ENCODE results near the gene ZFP3.
"Not testable (repeated sequence)": the region's sequence is repeated elsewhere in the genome, so short reads cannot be mapped to it uniquely, and the experiment has no call there.

Gene ZFP3

DNA sequence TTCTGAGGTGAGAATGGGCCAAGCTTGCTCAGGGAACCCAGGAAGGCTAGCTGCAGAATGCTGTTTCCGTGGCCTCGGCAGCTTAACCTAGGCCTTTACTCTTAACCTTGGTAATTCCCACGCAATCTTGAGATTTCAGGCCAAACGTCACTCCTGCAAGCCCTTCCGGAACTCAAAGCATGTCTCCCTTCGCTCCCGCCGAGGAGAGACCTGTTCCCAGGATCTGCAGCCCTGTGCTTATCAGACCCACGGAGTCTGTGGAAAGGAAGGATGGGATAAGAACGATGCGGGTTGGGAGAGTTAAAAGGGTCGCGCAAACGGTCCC lies 524 bp upstream of the ZFP3 start:
- DNase-seq (ENCODE audit: low spot score): no peak

DNA sequence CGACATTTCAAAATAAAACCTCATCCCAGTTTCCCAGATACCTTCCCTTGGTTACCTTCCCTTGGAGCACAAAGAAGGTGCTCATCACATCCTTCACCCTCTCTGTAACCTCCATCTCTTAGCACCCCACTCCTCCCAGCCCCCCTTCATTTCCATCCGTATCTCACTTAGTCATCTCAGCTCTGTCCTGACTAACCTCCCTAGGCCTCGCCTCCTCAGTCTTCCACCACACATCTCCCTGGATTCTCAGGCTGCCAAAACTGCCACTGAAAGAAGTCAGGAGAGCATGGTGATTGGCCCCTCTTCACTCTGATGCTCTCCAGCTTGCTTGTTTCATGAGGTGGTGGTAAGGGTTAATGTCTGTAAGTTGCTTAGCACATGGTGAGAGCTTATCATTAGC lies 2.3 kb downstream of the ZFP3 start:
- DNase-seq (ENCODE audit: low spot score): no peak

DNA sequence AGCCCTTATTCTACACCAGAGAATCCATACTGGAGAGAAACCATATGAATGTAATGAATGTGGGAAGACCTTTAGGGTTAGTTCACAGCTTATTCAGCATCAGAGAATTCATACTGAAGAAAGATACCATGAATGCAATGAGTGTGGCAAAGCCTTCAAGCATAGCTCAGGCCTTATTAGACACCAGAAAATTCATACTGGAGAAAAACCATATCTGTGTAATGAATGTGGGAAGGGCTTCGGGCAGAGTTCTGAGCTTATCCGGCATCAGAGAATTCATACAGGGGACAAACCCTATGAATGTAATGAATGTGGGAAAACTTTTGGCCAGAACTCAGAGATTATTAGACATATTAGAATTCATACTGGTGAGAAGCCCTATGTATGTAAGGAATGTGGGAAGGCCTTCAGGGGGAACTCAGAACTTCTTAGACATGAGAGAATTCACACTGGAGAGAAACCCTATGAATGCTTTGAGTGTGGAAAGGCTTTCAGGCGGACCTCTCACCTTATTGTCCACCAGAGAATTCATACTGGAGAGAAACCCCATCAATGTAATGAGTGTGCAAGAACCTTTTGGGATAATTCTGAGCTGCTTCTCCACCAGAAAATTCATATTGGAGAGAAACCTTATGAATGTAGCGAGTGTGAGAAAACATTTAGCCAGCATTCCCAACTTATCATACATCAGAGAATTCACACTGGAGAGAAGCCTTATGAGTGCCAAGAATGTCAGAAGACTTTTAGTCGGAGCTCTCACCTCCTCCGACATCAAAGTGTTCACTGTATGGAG lies 14.1 kb downstream of the ZFP3 start:
- no peak for DNase-seq (ENCODE audit: low spot score)

DNA sequence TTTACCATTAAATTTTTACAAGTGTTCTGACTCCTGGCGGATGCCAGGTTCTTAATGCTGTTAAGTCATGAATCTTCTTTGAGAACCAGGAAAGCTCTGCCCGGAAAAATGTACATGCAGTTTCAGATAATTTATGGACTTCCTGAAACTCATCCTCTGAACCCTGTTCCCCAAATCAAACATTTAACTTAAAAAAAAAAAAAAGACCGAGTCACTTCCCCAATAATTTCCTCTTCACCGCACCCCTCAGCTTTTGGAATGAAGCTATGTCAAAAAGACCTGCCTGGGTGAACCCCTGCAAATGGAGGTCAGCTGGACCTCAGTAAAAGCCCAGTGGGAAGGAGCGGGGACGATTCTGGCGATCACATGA lies 18.4 kb downstream of the ZFP3 start:
- no peak for DNase-seq (ENCODE audit: low spot score)

DNA sequence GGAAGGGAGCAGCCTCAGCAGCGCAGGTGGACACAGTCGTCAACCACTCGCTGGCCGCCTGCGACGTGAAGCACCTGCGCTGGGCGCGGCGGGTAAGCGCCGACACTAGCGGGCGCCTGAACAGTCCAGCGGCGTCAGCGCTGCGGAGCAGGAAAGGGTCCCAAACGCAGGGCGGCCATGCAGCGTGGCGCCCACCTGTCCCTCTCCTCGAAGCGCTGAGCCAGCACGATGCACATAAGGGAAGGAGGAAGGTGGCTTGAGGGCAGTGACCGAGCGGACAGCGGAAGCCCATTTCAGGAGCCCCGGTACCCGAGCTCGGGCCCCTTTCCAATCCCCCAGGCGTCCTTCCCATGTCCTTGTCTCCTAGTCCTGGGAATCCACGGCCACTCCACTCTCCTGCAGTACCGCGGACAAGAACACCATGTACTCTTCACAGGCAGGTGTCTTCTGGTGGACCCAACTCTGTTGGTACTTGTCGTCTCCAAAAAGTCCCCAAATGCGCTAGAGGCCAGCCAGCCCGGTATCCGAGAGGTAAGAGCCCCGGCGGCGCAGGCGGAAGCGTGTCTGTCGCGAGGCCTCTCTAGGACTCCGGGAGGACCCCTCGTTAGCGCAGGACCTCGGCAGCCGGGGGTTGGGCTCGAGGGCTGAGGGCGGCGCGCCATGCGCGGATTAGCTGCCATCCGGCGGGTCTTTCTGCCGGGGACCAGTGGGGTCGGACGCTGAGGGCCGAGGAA lies 19.0 kb downstream of the ZFP3 start:
- DNase-seq (ENCODE audit: low spot score): peak; percentile 90

DNA sequence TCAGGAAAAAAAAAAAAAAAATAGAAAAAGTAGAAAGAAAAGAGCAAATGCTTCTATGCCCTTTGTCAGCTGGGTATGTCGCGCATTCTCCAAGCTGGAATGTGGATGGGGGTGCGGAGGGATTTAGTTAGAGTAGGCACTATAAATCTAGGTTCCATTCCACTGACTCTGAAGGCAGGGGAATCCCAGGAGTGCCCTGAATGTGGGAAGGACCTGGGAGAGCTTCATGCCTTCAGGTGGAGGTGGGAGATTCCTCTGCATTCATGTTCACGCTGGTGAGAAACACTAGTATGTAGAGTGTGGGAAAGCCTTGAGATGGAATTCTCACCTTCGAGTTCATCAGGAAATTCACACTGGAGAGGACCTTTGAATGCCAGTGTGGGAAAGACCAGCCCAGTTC lies 21.0 kb downstream of the ZFP3 start:
- DNase-seq (ENCODE audit: low spot score): no peak

DNA sequence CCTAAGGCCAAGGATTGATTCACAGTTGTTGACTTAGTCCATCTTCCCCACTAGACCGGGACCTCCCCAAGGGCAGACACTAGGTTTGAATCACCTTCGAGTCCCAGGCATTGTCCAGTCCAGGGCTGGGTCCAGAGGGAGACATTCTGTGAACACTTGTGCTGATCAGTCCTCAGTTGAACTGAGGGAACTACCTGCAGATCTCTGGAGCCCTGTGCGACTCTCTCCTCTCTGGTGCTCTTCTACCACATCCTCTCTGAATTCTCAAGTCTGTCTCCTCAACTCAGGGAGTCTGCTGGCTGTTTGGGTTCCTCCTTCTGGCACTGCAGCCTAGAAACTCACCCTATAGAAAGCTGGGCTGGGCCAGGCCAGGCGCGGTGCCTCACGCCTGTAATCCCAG lies 22.6 kb downstream of the ZFP3 start:
- DNase-seq (ENCODE audit: low spot score): no peak

DNA sequence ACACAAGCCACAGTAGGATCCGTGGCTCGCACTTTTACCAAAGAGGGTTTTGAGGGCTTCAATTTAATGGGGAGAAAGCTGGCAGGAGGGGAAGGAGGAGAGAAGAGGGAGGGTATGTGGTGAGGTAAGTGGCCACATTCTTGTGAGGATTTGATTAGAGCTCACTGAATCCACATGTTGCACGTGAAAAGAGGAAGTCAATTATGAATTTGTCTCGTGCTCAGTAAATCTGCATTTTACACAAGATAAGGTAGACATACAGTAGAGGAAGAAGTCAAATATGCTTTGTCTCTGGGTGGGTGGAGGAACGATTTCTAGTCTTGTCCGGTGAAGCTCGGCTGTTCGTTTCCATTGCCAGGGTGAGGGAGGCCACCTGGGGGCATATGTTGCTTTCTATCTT lies 32.5 kb downstream of the ZFP3 start:
- no peak for DNase-seq (ENCODE audit: low spot score)

DNA sequence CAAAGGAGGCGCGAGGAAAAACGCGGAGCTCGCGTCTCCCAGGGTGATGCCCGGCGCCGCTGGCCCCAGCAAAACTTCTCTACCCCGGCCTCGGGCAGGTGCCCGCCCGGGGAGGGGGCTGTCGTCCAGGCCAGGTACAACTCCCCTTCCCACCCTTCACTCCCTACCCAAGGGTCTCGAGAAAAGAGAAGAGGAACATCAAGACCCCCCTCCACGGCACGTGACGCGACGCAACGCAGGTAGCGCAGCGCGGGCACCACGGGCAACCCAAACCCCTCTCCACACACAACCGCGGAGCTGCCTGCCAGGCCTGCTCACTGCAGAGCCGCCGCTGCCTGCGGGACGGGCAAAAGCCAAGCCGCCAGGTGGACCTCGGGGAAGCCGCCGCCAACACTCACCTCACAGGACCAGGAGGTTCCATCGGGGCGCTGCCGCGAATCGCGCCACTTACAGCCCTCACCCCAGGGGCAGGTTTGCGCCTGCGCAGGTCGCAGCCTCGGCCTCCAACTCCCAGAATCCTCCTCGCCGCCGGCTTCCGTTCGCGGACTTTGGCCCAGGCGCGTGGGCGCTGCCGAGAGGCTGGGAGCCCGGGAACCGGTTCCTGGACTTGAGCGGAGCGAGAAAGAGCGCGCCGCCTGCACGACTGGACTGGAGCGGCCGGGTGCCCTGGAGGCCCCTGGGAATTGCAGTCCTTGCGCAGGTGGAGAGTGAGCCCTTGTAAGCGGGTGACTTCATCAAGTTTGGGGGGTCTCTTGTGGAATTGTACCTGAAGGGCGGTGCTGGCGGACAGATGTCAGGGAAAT lies 33.3 kb downstream of the ZFP3 start, which contains the start of gene ZNF232:
TSS of gene ZNF232 (minus strand) at position 477 of the 803 bp plus-strand sequence. CDS start at position 421, 56 bp downstream.
- DNase-seq (ENCODE audit: low spot score): peak; percentile 95

DNA sequence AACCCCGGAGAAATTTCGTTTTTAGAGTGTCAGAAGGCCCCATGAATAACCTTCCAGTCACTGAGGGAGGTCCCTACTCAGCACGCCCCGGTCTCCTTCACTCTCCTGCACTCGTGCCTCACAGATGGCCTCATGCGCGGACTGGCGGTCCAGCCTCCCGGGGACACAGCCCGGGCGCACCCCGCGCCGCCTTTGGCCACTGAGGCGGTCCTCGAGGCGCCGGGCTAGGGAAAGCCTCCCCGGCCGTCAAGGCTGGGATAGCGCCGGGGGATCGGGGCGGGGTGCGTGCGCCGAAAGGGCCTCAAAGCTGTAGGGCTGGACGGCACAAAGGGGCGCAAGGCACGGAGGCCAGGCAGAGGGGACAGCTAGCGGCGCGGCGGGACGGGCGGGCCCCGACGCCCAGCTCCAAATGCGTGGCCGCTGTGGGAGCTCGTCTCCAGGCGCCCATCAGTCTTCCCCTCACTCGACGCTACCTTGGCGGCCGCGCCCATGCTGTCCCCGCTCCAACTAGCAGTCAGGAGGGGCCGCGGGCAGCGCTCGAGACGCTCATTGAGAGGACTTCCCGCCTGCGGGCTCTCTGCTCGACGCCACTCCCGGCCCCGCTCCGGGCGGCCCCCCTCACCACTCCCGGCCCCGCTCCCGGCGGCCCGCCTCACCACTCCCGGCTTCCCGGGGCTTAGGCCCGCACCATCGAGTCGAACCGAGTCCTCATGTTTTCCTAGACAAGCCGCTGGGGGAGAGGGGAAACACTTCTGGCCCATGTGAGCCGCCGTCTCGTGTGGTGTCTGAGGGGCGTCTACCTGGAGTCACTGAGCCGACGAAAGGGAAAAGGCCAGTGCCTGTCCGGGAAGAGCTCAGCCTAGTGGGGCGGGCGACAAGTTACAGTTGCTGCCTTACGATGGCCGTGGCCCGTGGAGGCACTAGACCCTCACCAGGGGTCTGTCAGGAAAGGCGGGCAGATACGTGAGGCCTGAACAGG lies 37.7 kb downstream of the ZFP3 start, which contains the start of gene USP6:
TSS of gene USP6 (plus strand) at position 360 of the 979 bp plus-strand sequence. CDS start 14,336 bp downstream, outside the sequence.
- DNase-seq (ENCODE audit: low spot score): no peak

DNA sequence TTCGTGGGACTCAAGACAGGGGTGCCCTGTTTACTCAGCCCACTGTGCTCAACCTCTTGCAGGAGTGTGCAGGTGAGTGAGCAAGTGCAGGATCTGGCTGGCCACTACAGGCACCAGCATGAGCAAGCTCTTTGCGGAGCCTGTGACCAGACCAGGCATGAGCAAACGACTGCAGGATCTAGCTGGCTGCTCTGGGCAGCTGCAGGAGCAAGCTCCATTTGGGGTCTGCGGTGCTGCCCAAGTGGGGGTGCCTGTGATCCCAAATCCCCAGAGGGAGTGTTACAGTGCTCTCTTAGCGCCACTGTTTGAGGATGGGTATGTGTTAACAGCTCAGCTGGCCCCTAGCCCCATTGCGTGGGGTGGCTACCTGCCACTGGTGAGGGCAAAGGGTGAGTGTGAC lies 40.0 kb downstream of the ZFP3 start:
- no peak for DNase-seq (ENCODE audit: low spot score)

DNA sequence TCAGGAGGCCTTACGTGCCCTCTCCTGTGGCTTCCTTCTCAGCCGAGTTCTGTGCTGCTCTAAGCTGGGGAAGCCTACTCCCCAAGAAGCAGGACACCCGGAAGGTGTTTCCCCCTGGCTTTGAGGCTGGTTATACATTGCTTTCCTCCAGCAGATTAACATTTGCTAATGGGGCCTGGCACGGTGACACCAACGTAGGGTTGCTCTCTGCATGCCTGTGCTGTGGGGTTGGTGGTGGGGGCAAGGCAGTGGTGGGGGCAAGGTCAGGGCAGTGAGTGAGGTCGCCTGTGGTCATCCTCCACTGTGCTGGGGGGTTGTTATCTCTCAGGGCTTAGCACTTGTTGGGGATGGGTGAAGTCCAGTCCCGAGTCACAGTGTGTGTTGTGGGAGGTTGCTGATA lies 41.8 kb downstream of the ZFP3 start:
- no peak for DNase-seq (ENCODE audit: low spot score)

DNA sequence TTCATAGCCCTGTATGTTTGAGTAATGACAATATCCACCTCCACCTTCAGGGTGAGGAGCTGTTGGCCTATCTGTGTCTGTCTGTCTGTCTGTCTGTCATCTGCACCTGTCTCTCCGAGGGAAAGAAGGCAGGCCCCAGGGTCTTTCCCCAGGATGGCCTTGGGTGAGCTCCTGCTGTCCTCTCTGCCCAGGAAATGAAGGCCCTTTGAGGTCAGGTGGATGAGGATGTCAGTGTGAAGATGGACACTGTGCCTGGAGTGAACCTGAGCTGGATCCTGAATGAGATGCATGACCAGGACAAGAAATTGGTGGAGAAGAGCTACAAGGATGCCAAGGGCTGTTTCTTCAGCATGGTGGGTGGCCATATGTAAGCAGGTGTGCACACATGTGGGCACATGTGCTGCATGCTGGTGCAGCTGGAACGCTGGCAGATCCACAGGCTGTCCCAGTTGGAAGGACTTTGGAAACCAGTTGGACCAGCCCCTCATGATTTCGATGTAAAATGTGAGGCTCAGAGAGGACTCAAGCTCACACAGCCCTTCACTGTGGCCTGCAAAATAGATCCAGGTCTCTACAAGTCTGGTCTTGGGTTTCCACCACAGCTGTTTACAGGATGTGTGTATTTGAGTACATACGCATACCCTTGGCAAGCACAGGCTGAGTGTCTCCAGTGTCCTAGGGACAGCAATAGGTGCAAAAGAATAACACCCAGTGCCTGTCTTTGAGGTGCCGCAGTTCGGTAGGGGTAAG lies 42.3 kb downstream of the ZFP3 start:
- DNase-seq (ENCODE audit: low spot score): not testable (repeated sequence)

DNA sequence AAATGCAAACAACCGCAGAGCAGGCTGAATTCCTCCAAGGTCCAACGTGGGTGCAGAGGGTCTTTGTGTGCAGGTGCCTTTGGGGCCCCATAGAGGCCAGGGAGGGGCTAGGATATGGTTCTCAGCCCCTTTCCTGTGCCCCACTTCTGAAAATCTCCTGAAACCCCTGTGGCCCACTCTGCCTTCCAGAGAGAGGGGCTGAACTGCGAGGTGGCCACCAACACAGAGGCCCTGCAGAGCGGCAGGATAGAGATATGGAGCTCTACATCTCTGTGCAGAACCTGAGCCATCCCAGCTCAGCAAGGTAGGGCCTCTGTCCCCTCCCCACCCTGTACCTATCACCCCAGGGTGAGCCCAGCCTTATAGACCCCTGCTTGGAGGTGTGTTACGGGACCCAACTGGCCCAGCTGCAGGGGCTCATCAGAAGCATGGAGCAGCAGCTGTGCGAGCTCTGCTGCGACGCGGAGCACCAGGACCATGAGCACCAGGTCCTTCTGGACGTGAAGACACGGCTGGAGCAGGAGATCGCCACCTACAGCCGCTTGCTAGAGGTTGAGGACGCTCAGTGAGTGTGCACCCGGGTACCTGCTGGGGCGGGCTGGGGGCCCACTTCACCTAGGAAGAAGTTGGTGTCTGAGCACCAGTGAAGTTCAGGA lies 43.0 kb downstream of the ZFP3 start:
- no peak for DNase-seq (ENCODE audit: low spot score)

DNA sequence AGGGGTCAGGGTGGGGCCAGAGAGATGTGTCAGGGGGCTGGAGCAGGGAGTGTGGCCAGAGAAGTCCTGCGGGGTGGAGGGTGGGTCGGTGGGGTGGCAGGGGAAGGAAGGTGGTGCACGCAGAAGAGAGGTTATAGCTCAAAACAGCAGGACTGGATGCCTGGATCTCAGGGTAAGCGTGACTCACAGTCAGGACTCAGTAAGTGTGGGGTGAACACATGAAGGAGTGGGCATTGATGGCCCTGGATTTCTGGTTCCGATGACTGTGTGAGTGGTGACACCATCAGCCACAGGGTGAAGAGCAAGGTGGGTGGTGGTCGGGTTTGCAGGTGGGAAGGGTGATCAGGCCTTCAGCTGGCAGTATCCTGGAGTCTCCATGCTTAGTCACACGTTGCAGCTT lies 43.8 kb downstream of the ZFP3 start:
- not testable (repeated sequence) for DNase-seq (ENCODE audit: low spot score)

DNA sequence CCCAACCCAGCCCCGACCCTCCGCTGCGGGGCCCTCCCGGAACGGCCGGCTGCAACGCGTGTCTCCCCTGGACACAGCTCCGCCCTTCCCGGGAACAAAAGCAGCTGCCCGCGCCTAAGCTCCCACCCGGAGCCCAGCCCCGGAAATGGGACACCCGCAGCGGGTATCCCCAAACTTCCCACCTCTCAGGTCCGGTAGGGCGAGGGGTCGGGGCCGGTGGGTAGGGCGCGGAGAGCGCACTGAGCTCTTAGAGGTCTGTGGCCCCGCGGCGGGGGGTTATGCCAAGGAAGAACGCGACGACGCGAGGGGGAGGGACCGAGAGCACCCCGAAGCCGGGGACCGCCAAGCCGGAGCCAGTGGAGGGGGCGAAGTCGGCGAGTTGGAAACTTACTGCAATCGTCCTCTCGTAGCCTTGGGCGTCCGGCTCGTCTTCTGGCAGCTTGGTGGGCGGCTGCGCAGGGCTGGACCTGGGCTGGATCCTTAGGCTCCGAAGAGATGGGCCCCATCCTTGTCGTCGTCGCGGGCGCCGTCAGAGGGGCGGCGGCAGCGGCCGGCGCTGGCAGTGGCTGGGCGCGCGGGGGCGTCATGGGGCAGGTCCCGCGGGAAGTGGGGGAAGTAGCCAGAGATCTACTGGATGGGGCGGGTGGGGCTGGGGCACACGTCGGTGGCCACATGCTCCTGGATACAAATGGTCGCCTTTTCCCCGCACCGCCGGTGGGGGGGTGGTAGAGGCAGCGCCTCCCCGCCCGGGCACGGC lies 44.5 kb downstream of the ZFP3 start:
- DNase-seq (ENCODE audit: low spot score): peak; percentile 69

DNA sequence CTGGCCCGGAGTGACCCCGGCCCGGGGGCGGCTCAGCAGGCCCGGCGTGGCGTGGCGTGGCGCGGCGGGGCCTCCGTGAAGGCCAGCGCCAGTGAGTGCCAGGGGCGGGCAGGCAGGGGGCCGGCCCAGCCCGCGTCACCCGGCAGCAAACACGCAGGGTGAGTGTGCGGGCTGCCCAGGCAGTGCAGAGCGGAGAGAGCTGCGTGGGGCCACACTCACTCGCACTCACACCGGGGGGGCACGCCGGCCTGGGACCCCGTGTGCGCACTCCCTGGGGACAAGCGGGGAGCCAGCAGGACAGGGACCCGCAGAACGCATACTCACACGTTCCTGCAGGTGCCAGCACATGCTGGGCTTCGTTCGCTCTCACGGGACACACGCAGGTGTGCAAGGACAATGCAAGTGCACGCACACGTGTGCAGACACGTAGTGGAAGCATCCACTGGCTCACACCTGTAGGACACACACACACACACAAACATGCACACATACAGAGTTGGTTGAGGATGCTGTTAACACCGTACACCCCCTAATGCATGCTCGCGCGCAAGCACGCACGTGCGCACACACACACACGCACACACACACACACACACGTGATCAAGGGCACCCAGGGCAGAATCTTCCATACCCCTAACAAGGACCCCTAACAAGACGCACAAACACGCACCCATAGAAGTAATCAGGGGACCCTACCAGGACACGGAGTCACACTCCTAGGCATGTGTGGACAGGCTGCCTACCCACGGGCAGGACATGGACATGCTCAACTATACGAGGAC lies 45.3 kb downstream of the ZFP3 start:
- DNase-seq (ENCODE audit: low spot score): no peak

DNA sequence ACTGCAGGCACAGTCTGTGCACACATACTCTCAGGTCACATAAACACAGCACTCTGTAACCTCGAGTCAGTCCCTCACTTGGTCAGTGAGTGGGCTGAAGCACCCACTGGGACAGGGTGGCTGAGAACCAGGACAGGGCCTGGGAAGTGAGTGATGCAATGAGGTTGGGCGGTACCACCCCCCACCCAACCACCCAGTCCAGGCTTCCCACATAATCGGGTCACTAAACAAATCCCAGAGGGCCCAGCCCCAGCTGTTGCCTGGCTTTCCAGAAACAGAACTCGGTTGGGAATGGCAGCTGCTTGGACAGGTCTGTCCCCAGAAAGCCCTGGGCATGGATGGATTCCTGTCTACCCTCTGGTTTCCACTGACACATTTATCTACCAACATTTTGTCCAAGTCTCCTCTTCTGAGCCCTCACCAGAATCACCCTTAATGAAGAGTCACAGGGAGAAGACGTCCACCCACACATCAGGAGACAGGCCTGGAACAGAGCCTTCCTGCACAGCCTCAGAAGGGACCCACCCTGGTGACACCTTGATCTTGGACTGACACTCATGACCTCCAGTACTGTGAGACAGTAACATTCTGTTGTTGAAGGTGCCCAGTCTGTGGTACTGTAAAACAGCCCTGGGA lies 46.0 kb downstream of the ZFP3 start:
- DNase-seq (ENCODE audit: low spot score): not testable (repeated sequence)

Data from iPS-NIHi11 (cell line).